WTC11 (cell line): ENCODE measurements around the gene COL4A2.

Experiments used
- ATF1 ChIP-seq: sonication (generic); formaldehyde crosslinking; IDR thresholded peaks from 2 replicates; pipeline ENCODE4 v1.8.1; 2023; ENCODE audit warnings: mild to moderate bottlenecking, moderate library complexity, missing genetic modification reagents
- ETV6 ChIP-seq: sonication (generic); formaldehyde crosslinking; IDR thresholded peaks from 2 replicates; pipeline ENCODE4 v1.8.1; 2022; ENCODE audit warnings: mild to moderate bottlenecking, missing genetic modification reagents
- JUN ChIP-seq: sonication (generic); formaldehyde crosslinking; IDR thresholded peaks from 2 replicates; pipeline ENCODE4 v1.8.0; 2023; ENCODE audit warnings: mild to moderate bottlenecking, missing genetic modification reagents
- MXD4 ChIP-seq: fragments of 250-450 bp; sonication (Bioruptor Pico); IDR thresholded peaks from 2 replicates; pipeline ENCODE4 v1.8.0; 2021; ENCODE audit warnings: mild to moderate bottlenecking, moderate library complexity, borderline replicate concordance
- NR2C2 ChIP-seq: sonication (generic); formaldehyde crosslinking; IDR thresholded peaks from 2 replicates; pipeline ENCODE4 v1.8.0; 2022; ENCODE audit warnings: mild to moderate bottlenecking, missing genetic modification reagents
- TEAD4 ChIP-seq: sonication (generic); formaldehyde crosslinking; IDR thresholded peaks from 2 replicates; pipeline ENCODE4 v1.8.0; 2022; ENCODE audit warnings: mild to moderate bottlenecking, missing genetic modification reagents
- ZBTB21 ChIP-seq: sonication (generic); formaldehyde crosslinking; IDR thresholded peaks from 2 replicates; pipeline ENCODE4 v1.8.1; 2023; ENCODE audit warnings: mild to moderate bottlenecking, missing genetic modification reagents, borderline replicate concordance
- ZNF121 ChIP-seq: sonication (generic); formaldehyde crosslinking; IDR thresholded peaks from 2 replicates; pipeline ENCODE4 v1.8.0; 2023; ENCODE audit warnings: missing genetic modification reagents
- TF ChIP-seq, protein P1 (sequence below): fragments of 200-600 bp; IDR thresholded peaks from 2 replicates; pipeline ENCODE4 v1.8.0; 2022; ENCODE audit warnings: antibody characterized with exemption
- TF ChIP-seq, protein P2 (sequence below): sonication (generic); formaldehyde crosslinking; IDR thresholded peaks from 2 replicates; pipeline ENCODE4 v1.8.0; 2022; ENCODE audit warnings: mild to moderate bottlenecking, missing genetic modification reagents
- TF ChIP-seq, protein P3 (sequence below): sonication (generic); formaldehyde crosslinking; IDR thresholded peaks from 2 replicates; pipeline ENCODE4 v1.8.0; 2023; ENCODE audit warnings: mild to moderate bottlenecking, missing genetic modification reagents

GRCh38 chr13:110347088-110347487 is 40.0 kb downstream of the COL4A2 start:
- TF ChIP-seq, protein P1, sequence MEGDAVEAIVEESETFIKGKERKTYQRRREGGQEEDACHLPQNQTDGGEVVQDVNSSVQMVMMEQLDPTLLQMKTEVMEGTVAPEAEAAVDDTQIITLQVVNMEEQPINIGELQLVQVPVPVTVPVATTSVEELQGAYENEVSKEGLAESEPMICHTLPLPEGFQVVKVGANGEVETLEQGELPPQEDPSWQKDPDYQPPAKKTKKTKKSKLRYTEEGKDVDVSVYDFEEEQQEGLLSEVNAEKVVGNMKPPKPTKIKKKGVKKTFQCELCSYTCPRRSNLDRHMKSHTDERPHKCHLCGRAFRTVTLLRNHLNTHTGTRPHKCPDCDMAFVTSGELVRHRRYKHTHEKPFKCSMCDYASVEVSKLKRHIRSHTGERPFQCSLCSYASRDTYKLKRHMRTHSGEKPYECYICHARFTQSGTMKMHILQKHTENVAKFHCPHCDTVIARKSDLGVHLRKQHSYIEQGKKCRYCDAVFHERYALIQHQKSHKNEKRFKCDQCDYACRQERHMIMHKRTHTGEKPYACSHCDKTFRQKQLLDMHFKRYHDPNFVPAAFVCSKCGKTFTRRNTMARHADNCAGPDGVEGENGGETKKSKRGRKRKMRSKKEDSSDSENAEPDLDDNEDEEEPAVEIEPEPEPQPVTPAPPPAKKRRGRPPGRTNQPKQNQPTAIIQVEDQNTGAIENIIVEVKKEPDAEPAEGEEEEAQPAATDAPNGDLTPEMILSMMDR = no peak
- TF ChIP-seq ATF1 = no peak
- TF ChIP-seq MXD4 = no peak
- TF ChIP-seq TEAD4 (CRISPR knock-in tag) = no peak
- TF ChIP-seq ETV6 = no peak
- TF ChIP-seq, protein P2, sequence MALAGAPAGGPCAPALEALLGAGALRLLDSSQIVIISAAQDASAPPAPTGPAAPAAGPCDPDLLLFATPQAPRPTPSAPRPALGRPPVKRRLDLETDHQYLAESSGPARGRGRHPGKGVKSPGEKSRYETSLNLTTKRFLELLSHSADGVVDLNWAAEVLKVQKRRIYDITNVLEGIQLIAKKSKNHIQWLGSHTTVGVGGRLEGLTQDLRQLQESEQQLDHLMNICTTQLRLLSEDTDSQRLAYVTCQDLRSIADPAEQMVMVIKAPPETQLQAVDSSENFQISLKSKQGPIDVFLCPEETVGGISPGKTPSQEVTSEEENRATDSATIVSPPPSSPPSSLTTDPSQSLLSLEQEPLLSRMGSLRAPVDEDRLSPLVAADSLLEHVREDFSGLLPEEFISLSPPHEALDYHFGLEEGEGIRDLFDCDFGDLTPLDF (CRISPR knock-in tag) = no peak
- TF ChIP-seq, protein P3, sequence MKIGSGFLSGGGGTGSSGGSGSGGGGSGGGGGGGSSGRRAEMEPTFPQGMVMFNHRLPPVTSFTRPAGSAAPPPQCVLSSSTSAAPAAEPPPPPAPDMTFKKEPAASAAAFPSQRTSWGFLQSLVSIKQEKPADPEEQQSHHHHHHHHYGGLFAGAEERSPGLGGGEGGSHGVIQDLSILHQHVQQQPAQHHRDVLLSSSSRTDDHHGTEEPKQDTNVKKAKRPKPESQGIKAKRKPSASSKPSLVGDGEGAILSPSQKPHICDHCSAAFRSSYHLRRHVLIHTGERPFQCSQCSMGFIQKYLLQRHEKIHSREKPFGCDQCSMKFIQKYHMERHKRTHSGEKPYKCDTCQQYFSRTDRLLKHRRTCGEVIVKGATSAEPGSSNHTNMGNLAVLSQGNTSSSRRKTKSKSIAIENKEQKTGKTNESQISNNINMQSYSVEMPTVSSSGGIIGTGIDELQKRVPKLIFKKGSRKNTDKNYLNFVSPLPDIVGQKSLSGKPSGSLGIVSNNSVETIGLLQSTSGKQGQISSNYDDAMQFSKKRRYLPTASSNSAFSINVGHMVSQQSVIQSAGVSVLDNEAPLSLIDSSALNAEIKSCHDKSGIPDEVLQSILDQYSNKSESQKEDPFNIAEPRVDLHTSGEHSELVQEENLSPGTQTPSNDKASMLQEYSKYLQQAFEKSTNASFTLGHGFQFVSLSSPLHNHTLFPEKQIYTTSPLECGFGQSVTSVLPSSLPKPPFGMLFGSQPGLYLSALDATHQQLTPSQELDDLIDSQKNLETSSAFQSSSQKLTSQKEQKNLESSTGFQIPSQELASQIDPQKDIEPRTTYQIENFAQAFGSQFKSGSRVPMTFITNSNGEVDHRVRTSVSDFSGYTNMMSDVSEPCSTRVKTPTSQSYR (CRISPR knock-in tag) = no peak
- no peak for TF ChIP-seq ZNF121 (CRISPR knock-in tag)
- TF ChIP-seq JUN (CRISPR knock-in tag) = no peak
- TF ChIP-seq NR2C2 (CRISPR knock-in tag) = no peak
- no peak for TF ChIP-seq ZBTB21
